A549 (cell line): Measurements from ENCODE around the gene OPRM1.

Source experiments
- CEBPB ChIP-seq, 2 experiments: fragments of >200 bp in 1 of 2; sonication (Bioruptor Twin) in 1 of 2; formaldehyde crosslinking in 1 of 2; IDR thresholded peaks; 2 replicates each; pipeline ENCODE4 v1.6.1; 2012 to 2016
- MAZ ChIP-seq: fragments of 150-350 bp; IDR thresholded peaks from 2 replicates; pipeline ENCODE4 v1.6.1; 2014; ENCODE audit warnings: antibody characterized with exemption, low read depth, low read length, borderline replicate concordance
- NR3C1 ChIP-seq: fragments of >200 bp; sonication (Bioruptor Twin); formaldehyde crosslinking; IDR thresholded peaks from 3 replicates; pipeline ENCODE4 v1.6.1; 2017
- PHF8 ChIP-seq: fragments of 200-600 bp; sonication (generic); IDR thresholded peaks from 2 replicates; pipeline ENCODE4 v1.6.1; 2016; ENCODE audit warnings: low read depth, mild to moderate bottlenecking, antibody characterized with exemption, moderate library complexity, borderline replicate concordance
- POLR2A ChIP-seq: IDR thresholded peaks from 2 replicates; pipeline ENCODE4 v1.6.1; 2012; ENCODE audit warnings: mild to moderate bottlenecking, low read length
- RFX5 ChIP-seq: fragments of 450-650 bp; IDR thresholded peaks from 2 replicates; pipeline ENCODE4 v1.7.1; 2014; ENCODE audit warnings: antibody characterized with exemption, mild to moderate bottlenecking, moderate library complexity
- SMC3 ChIP-seq: fragments of >200 bp; sonication (Bioruptor Twin); formaldehyde crosslinking; IDR thresholded peaks from 3 replicates; pipeline ENCODE4 v1.6.1; 2018; ENCODE audit warnings: inconsistent platforms
- SREBF2 ChIP-seq: fragments of 450-650 bp; IDR thresholded peaks from 2 replicates; pipeline ENCODE4 v1.6.1; 2014; ENCODE audit warnings: mild to moderate bottlenecking, moderate library complexity
- TF ChIP-seq, protein P1 (sequence below): fragments of >200 bp; sonication (Bioruptor Twin); formaldehyde crosslinking; IDR thresholded peaks from 3 replicates; pipeline ENCODE4 v1.5.1; 2016

DNA sequence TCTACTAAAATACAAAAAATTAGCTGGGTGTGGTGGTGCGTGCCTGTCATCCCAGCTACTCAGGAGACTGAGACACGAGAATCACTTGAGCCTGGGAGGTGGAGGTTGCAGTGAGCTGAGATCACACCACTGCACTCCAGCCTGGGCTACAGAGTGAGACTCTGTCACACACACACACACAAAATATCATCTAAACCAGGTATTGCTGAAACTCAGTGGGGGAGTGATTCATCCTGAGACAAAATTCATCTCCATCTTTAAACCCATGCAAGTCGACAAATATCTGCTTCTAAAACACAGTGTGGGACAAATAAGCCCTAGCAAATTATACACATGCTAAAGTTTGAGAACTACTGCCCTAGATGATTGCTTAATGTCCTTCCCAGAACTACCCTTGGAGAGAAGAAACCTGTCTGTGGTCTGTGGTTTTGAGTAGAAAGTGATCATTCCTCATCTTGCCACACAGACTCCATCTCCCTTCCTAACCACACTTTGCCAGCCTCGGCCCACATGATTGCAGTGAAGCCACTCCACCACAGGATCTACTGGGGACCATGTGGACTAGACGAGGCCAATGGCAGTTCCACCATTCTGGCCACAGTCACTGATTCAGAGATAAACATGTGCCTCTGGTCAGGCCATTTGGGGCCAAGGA lies 130.3 kb downstream of the OPRM1 start:
- TF ChIP-seq, protein P1, sequence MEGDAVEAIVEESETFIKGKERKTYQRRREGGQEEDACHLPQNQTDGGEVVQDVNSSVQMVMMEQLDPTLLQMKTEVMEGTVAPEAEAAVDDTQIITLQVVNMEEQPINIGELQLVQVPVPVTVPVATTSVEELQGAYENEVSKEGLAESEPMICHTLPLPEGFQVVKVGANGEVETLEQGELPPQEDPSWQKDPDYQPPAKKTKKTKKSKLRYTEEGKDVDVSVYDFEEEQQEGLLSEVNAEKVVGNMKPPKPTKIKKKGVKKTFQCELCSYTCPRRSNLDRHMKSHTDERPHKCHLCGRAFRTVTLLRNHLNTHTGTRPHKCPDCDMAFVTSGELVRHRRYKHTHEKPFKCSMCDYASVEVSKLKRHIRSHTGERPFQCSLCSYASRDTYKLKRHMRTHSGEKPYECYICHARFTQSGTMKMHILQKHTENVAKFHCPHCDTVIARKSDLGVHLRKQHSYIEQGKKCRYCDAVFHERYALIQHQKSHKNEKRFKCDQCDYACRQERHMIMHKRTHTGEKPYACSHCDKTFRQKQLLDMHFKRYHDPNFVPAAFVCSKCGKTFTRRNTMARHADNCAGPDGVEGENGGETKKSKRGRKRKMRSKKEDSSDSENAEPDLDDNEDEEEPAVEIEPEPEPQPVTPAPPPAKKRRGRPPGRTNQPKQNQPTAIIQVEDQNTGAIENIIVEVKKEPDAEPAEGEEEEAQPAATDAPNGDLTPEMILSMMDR, result no peak
- TF ChIP-seq MAZ (no peak), POLR2A (no peak), NR3C1 (no peak), RFX5 (no peak), SMC3 (no peak), SREBF2 (no peak), PHF8 (no peak), CEBPB (IDR thresholded peaks at IDR 0.05) (no peak)
